ENCODE data around the gene C11orf68.
A peak's percentile ranks its signal among the peaks of the same experiment; 100 is the strongest.

C11orf68 gene

GRCh38 chr11:65911682-65912568 lies 6.9 kb downstream of the C11orf68 start:
- DNase-seq: no peak

GRCh38 chr11:65907878-65908277 lies 11.0 kb downstream of the C11orf68 start:
- DNase-seq: no peak

- DNase-seq: no peak
These were observed 12.3 kb downstream of the C11orf68 start for GRCh38 chr11:65906602-65907001.

GRCh38 chr11:65903715-65904114 lies 15.1 kb downstream of the C11orf68 start:
- DNase-seq: no peak

- no peak for DNase-seq
These were observed 15.8 kb downstream of the C11orf68 start for GRCh38 chr11:65903068-65903481.

GRCh38 chr11:65900899-65901180 lies 18.0 kb downstream of the C11orf68 start:
- no peak for DNase-seq

- DNase-seq: peak; percentile 94
These were observed 18.6 kb downstream of the C11orf68 start, which contains the start of gene FOSL1 for GRCh38 chr11:65900125-65900898. Gene FOSL1, minus strand, starts transcription at chr11:65900388. Its CDS starts 49 bp downstream, at chr11:65900339.

- DNase-seq: peak; percentile 70
These were observed 19.3 kb downstream of the C11orf68 start for GRCh38 chr11:65899356-65900124.

- no peak for DNase-seq
These were observed 20.1 kb downstream of the C11orf68 start for GRCh38 chr11:65898656-65899355.

GRCh38 chr11:65897020-65897471 lies 21.8 kb downstream of the C11orf68 start:
- no peak for DNase-seq

- no peak for DNase-seq
These were observed 22.5 kb downstream of the C11orf68 start for GRCh38 chr11:65896034-65896999.

GRCh38 chr11:65895482-65895981 lies 23.3 kb downstream of the C11orf68 start:
- no peak for DNase-seq

- no peak for DNase-seq
These were observed 24.7 kb downstream of the C11orf68 start for GRCh38 chr11:65894034-65894591.

GRCh38 chr11:65892661-65893317 lies 26.1 kb downstream of the C11orf68 start:
- no peak for DNase-seq

GRCh38 chr11:65892137-65892540 lies 26.7 kb downstream of the C11orf68 start:
- DNase-seq: peak; percentile 16

- DNase-seq: no peak
These were observed 27.4 kb downstream of the C11orf68 start for GRCh38 chr11:65891219-65892136.

- DNase-seq: peak; percentile 94
These were observed 28.3 kb downstream of the C11orf68 start, which contains the start of gene CCDC85B for GRCh38 chr11:65890324-65891218. Gene CCDC85B, plus strand, starts transcription at chr11:65890673. Its CDS starts 111 bp downstream, at chr11:65890784.

Measured in stimulated activated naive CD4-positive, alpha-beta T cell treated with Interleukin-2 at 50 U/mL for 16 hours (primary cell).